Measurements from ENCODE around the gene LRRC74B.
A peak's percentile ranks its signal among the peaks of the same experiment; 100 is the strongest.

Gene LRRC74B

DNA sequence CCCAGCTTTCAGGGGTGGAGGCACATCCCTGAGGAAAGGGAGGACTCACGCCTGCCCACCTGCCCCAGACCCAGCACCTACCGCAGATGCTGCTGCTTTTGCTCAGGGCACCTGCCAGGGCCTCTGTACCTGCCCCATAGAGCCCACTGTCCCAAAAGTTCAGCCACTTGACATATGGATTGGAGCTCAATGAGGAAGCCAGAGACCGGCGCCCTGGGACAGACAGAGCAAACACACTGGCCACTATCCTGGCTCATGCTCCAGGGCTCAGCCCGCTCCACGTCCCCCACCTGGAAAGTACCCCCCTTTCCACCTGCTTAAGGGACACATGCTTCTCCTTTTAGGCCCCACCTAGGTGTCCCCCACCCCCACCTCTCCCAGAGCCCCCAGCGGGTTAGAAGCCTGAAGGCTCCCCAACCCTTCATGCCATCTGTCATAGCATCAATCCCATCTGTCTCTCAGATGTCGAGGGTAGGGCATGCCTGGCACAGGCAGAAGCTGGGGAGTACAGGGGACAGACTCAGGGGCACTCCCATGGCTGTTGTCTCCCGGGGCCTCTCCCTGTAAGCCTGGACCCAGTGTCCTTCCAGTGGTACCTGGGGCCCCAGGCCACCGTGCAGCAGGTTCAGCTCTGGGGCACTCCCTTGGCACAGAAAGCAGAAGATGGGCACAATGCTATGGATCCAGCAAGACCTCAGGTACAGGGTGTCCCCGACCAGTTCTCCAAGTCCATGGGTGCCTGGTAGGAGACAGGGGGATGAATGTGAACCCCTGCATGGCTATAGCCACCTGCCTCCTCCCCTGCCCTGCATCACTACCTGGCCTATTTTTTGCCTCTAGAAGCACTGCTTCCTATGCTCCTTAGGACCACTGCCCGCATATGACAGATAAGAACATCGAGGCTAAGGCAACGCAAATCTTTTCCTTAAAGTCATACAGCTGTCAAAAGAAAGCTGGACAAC is 33.0 kb upstream of the LRRC74B start:
- DNase-seq, result peak in 1 of 10 donors; percentile 67
- intact Hi-C loops (cut with DNase I), result no loop called here

DNA sequence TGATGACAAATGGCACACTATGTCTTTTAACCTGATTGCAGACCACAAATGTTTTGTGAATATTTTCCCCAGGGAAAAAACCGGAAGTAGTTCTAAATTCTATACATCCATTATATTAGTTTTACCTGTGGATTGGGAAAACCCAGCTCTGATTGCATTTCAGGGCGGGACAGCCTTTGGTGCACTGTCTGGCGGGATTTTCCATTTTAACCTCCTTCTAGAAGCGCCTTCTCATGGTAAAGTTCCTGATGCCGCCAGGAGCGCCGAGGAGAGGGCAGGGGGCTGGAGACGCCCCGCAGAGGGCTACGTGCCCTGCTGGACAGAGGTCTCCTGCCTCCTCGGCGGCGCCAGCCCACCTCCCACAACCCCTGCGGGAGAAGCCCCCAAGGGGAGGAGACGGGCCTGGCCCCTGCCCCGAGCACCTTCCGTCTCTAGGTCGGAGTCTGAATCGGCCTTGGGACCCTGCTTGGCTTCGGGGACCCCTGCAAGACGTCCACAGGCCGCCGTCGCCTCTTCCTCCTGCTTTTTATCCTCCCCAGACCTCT is 32.0 kb upstream of the LRRC74B start:
- DNase-seq, result no peak
- intact Hi-C loops (cut with DNase I), result no loop called here

GRCh38 chr22:21014202-21014725 is 31.5 kb upstream of the LRRC74B start:
- intact Hi-C loops (cut with DNase I), result no loop called here
- peak; percentile 77 to 99 (median 92) for DNase-seq

DNA sequence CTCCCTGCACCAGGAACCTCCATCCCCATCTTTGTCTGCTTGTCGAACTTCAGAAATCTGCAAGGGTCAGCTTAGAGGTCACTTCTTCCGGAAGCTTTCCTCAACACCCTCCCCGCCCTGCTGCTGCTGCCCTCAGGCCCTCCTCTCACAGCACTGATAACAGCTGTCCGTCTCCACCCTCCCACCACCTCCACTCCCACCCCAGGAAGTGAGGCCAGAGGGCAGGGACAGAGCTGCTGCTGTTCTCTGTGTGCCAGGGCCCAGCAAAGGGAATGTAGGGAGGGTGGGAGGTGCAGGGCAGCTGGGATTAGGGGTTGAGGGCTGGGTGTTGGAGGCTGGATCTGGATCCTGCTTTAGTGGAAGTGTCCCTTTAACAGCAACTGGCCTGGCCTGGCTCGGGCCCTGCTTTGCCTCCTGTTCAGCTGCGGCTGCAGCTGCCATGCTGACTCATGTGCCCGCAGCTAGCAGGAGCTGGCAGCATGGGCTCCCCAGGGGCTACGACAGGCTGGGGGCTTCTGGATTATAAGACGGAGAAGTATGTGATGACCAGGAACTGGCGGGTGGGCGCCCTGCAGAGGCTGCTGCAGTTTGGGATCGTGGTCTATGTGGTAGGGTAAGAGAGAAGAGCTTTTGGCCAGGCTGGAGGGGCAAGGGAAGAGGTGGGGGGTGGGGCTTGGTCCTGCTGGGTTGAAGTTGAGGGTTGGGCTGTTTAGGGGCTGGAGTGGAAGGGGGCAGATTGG is 30.9 kb upstream of the LRRC74B start, which contains the start of gene P2RX6:
Gene P2RX6 (plus strand): TSS at position 440 of the 740 bp plus-strand sequence. CDS start 10 bp downstream, at position 450.
- intact Hi-C loops (cut with DNase I), result no loop called here
- DNase-seq, result peak in 4 of 10 donors; percentile 51 to 92 (median 69)

GRCh38 chr22:21015466-21016006 is 30.2 kb upstream of the LRRC74B start:
- DNase-seq, result peak in 1 of 10 donors; percentile 77
- intact Hi-C loops (cut with DNase I), result no loop called here

GRCh38 chr22:21016644-21017420 is 28.9 kb upstream of the LRRC74B start:
- peak in 1 of 10 donors; percentile 59 for DNase-seq
- intact Hi-C loops (cut with DNase I), result no loop called here

GRCh38 chr22:21018314-21018713 is 27.4 kb upstream of the LRRC74B start:
- peak in 1 of 10 donors; percentile 28 for DNase-seq
- intact Hi-C loops (cut with DNase I), result no loop called here

- peak in 2 of 10 donors; percentile 58 for DNase-seq
- intact Hi-C loops (cut with DNase I), result no loop called here
These were observed 24.8 kb upstream of the LRRC74B start for GRCh38 chr22:21020802-21021429.

GRCh38 chr22:21022507-21022906 is 23.2 kb upstream of the LRRC74B start:
- DNase-seq, result peak in 1 of 10 donors; percentile 62
- intact Hi-C loops (cut with DNase I), result no loop called here

- intact Hi-C loops (cut with DNase I), result no loop called here
- DNase-seq, result peak in 1 of 10 donors; percentile 55
These were observed 22.7 kb upstream of the LRRC74B start for GRCh38 chr22:21022955-21023614.

DNA sequence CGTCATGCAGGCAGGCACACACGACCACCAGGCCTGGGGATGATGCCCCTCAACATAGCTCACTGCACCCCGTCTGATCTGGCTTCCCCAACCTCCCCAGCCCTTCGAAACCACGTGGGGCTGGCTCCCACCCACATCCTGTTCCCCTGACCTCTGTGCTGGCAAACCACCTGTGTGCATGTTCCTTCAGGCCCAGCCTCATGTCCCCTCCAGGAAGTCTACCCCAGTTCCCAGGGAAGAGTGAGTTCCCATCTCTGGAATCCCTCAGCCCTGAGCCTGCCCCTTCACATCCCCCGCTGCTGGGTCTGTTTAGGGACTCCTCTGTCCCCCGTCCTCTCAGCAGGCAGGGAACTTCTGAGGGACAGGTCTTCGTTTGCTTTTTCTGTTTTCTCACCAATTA is 20.5 kb upstream of the LRRC74B start:
- DNase-seq, result peak in 2 of 10 donors; percentile 69 to 70
- intact Hi-C loops (cut with DNase I), result no loop called here

GRCh38 chr22:21025763-21026755 is 19.7 kb upstream of the LRRC74B start:
- intact Hi-C loops (cut with DNase I), result no loop called here
- peak in 2 of 10 donors; percentile 86 to 87 for DNase-seq

DNA sequence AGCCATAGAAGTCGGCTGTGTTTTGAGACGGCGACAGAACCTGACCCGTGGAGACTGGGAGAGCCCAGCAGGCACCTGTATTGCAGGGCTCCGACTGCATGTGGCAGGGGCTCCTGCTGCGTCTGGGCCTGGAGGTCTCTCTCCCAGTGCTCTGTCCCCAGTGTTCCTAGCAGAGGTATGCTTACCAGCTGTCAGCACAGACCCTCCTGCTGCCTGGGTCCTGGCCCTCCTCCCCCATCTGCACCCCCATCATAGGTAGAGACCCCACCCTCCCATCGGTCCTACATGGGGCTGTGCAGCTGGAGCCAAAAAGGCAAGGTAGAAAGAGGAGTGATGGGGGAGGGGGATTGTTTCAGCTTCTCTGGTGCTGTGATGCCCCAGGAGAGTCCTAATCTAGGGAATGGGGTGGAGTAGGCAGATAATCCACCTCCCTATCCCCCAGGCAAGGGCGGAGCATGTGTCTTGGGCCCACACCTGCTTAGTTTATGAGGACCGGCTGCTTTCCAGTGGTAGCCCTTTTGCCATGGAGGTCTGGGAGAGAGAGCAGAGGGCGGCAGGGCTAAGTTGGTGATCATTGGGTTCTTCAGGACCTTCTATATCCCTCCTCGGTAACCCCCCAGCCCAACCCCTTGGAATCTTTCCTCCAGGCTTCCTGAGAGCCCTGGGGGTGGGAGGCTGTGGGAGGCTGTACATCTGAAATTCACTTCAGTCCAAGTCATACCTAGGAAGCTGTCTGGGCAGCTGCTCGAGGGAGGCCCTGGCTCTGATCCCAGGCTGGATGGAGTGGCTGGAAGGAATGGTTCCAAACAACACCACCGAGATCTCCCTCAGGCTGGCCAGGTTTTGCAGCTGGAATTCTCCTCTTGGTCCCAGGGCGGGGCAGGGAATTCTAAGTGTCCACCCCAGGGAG is 18.7 kb upstream of the LRRC74B start:
- peak in 8 of 10 donors; percentile 50 to 94 (median 62) for DNase-seq
- intact Hi-C loops (cut with DNase I), result no loop called here

- intact Hi-C loops (cut with DNase I), result no loop called here
- DNase-seq, result peak in 2 of 10 donors; percentile 63 to 78
These were observed 17.2 kb upstream of the LRRC74B start for GRCh38 chr22:21028277-21029251.

DNA sequence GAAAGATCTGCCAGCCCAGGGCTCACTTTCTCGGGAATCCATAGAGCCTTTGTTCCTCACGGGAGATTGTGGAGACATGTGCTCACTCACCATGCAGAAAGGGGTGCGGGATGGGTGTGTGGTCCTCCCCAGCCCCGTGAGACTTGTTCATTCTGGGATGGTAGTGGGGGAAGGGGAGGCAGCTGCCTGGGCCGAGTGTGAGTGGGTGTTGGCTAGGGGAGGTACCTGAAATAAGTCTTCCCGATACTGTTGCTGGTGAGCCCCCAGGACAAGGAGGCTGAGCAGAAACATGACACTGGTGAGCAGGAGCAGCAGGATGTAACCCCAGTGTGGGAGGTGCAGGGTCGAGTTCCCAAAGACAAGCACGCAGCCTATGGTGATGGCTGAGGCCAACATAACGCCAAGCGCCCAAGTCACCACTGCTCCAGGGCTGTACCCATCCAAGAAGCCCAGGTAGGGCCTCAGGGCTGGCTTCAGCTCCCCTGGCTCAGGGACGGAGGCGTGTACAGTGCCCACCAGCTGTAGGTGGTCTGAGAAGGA is 16.2 kb upstream of the LRRC74B start:
- DNase-seq, result peak in 2 of 10 donors; percentile 59 to 75
- intact Hi-C loops (cut with DNase I), result no loop called here

All from posterior cingulate gyrus (tissue), 11 donors.